D721Med (cell line): ENCODE results near the gene SYNGR1.

ENCODE experiments used
- DNase-seq: peaks from one replicate; pipeline ENCODE4 v3.0.0; 2011; ENCODE audit warnings: low spot score; ENCODE audit not compliant: insufficient read length
- FAIRE-seq: peaks from 2 replicates; lab custom pipeline; 2011; peaks lifted over from hg19 to GRCh38; lab: Jason Lieb, UNC
- TF ChIP-seq, protein P1 (sequence below): IDR thresholded peaks from 2 replicates; pipeline ENCODE4 v1.5.1; 2012; ENCODE audit warnings: mild to moderate bottlenecking, control low read depth; ENCODE audit not compliant: insufficient read depth; ENCODE audit errors: missing control alignments

The SYNGR1 gene

DNA sequence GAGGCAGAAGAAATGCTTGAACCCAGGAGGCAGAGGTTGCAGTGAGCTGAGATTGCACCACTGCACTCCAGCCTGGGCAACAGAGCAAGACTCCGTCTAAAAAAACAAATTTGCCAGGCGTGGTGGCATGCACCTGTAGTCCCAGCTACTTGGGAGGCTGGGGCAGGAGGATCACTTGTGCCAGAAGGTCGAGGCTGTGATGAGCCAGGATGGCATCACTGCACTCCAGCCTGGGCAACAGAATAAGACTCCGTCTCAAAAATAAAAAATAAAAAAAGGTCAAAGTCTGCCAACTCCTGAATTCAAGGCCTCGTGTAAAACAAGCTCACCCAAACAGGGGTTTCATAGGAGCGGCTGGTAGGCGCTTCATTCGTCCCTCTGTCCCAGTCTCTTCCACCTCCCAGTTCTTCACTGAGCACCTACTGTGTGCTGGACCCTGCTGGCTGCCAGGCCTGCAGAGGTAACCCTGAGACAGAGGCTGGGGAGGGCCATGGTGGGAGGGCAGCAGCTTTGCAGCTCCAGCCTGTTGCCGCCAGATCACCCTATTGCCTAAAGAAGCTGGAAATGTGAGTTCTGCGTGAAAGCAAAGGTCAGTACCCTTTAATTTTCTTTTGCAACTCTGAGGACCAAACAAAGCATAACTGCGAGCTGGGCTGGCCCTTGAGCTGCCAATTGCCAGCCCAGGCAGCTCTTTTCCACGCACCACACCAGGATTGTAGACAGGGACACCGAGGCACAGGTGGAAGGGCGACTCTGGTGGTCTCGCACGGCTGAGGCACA, 45.7 kb upstream of the SYNGR1 start:
- TF ChIP-seq, protein P1, sequence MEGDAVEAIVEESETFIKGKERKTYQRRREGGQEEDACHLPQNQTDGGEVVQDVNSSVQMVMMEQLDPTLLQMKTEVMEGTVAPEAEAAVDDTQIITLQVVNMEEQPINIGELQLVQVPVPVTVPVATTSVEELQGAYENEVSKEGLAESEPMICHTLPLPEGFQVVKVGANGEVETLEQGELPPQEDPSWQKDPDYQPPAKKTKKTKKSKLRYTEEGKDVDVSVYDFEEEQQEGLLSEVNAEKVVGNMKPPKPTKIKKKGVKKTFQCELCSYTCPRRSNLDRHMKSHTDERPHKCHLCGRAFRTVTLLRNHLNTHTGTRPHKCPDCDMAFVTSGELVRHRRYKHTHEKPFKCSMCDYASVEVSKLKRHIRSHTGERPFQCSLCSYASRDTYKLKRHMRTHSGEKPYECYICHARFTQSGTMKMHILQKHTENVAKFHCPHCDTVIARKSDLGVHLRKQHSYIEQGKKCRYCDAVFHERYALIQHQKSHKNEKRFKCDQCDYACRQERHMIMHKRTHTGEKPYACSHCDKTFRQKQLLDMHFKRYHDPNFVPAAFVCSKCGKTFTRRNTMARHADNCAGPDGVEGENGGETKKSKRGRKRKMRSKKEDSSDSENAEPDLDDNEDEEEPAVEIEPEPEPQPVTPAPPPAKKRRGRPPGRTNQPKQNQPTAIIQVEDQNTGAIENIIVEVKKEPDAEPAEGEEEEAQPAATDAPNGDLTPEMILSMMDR: no peak
- no peak for FAIRE-seq
- DNase-seq: no peak

DNA sequence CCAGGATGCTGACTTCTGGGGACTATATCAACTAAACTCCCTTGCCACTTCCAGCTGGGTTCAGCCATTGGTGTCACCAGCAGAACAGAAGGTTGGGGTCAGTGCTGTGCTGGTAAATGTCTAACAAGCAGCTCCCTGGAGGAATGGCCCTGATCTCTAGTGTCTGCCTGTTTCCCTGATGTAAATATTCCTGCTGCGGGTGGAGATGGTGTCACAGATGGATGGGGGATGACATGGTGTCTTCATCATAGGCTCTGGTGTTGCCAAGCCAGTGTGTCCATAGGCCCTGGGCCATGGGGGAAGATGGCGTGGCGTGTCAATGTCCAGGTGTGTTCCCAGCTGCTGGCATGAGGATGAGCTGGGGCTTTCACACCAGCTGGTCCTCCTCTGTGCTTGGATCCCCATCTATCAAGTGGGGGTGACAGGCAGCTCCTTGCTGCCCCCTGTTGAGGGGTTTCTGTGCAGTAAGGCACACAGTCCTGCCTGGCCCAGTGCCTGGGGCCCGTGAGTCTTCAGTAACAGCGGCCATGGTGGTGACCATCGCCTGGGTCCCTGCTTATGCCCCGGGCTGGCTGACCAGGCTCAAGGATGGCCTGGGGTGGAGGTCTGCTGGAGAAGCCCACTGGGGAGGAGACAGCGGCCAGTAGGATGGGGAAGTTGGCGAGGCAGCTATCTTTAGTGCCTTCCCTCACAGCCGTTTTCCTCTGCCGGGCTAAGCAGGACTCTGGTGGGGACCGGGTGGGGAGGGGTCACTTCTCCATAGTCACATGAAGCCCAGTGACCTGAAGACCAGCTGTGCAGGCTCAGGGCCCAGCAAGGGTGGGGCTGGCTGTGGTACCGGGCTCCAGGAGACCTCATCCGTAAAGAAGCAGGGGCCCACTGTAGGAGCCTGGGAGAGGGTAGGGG, 43.1 kb upstream of the SYNGR1 start:
- TF ChIP-seq, protein P1: peak; percentile 34
- no peak for FAIRE-seq
- no peak for DNase-seq

DNA sequence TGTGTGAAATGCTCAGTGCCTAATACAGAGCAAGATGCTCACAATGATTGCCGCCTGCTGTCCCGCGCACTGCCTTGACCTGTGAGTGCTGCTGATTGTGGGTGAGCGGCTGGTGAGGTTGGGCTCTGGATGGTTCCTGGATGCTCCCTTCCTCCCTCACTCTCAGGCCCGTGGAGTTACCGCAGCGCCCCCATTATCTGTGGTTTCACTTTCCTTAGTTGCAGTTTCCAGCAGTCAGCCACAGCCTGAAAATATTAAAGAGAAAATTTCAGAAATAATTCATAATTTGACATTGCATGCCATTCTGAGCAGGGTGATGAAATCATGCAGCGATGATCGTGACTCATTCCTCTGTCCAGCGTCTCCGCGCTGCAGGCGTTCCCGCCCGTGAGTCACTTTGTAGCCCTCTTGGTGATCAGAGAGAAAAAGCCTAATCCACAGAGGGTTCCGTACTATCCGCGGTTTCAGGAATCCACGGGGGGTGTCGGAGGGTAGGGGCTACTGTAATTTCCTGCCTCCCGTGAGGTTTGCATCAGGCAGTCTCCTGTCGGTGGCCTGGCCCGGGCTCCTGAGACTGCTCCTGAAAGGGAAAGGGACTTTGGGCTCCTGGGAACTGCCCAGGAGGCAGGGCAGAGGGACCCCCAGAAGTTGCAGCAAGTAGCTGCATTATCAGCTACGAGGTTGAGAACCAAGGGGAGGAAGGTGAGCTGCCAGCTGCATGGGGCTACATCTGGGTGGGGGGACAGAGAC, 41.0 kb upstream of the SYNGR1 start:
- FAIRE-seq: no peak
- TF ChIP-seq, protein P1: no peak
- DNase-seq: no peak

DNA sequence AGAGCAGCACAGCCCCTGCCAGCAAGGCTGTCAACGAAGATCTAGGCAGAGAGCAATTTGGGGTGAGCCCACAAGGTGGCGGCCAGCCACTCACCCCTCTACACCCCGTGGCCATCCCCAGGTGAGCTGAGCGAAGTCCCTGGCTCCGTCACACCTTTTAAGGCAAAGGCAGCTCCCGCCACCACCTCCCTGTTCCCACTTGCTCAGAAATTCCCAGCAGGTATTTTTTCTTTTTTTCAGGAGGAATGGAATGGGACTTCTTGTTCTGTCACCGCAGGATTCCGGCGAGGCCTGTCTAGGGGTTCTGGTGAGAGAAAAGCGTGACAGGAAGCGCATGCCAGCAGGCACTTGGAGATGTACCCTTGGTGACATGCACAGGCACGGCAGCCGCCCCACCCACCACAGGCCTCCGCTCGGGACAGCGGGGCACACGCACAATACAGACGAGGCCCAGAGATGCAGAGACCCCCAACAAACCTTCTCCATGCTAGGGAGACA, 40.4 kb upstream of the SYNGR1 start:
- no peak for FAIRE-seq

DNA sequence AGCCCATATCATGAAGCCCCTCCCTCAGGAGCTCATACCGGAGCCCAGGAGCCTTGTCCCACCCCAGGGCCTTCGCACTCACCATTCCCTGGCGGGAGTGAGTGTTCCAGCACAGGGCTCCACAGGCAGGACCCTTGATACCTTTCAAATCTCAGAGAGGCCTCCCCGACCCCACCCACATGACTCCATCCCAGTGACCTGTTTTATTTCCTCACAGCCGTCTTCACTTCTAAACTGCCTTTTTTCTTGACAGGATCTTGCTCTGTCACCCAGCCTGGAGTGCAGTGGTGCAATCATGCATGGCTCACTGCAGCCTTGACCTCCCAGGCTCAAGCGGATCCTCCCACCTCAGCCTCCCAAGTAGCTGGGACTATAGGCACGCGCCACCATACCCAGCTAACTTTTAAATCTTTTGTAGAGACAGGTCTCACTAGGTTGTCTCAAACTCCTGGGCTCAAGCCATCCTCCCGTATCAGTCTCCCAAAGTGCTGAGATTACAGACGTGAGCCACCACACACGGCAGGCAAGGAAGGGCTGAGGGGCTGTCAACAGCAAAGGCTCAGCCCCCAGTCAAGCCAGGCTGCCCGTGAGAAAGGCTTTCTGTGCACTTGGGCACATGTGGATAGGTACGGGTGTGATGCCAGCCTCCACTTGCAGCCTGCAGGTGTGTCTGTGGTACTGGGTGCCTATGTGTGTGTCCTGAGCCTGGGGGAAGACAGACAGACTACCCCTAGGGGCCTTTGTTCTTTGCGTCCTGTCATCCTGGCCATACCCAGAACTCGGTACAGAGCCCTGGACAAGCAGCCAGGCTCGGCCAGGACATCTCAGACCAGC, 39.7 kb upstream of the SYNGR1 start:
- TF ChIP-seq, protein P1: no peak
- DNase-seq (no peak), FAIRE-seq (no peak)

More for the DNA sequence above, 40.4 kb upstream of the SYNGR1 start:
- DNase-seq: no peak
- TF ChIP-seq, protein P1: peak; percentile 6
